ENCODE data around the gene FADD. TPM values are rescaled to one million over a fixed set of nuclear protein-coding genes. Genes with fewer than 3 reads are reported as not detected.

FADD gene
- total and polyA plus RNA-seq, 11 donors: 8.5 to 24.4 (median 10.2) TPM

DNA sequence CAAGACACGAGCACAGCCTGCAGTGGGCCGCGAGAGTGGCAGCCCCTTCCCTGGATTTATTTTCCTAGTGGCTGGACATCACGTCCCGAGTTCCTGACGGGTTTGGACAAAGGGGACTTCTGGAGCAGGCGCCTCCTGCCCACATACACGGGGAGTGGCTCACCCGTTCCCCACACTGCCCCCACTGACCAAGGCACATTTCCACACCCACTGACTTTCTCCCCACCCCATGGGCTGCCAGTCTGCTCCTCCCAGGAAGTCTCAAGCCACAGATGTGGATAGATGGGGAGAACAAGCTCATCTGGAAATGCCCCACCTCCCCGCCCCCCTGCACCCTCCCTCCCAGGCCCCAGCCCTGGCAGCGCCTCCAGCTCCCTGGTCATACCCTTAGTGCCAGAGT lies 34.0 kb upstream of the FADD start:
- H3K9me3 ChIP-seq: no peaks in the 10 kb centered on the region
- no peaks in the 10 kb centered on the region for H3K27me3 ChIP-seq
- intact Hi-C loops (cut with DNase I): no loop called here
- H3K36me3 ChIP-seq: peaks cover 0 to 76% (median 4%) of the 10 kb centered on the region in 9 donors
- DNase-seq: no peak
- H3K4me1 ChIP-seq: no peaks in the 10 kb centered on the region
- H3K27ac ChIP-seq: no peak overlapping the region
- H3K4me3 ChIP-seq: no peak overlapping the region
- no peak for ATAC-seq
- no peak for TF ChIP-seq POLR2A (IDR thresholded peaks at IDR 0.05)
- no peak for TF ChIP-seq CTCF (IDR thresholded peaks at IDR 0.05)
- 69 to 85% (median 74%) methylated on average over 9 to 11 of the region's 11 CpGs for WGBS, 4 donors

DNA sequence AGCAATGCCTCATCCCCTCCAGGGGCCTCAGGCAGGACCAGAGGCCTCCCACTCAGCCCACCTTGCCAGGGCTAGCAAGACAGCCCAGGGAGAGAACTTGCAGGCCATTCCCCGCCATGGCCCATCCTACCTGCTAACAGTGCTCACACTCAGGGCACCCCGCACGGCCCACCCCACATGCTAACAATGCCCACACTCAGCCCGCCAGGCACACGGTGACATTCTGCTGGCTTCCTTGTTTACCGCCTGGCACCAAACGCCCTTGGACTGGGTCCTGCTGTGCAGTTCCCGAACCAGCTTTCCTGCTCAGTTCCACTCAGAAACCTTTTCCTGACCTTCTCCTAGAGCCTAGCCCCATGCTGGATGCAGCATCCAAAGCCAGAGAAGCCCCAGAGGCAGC lies 33.5 kb upstream of the FADD start:
- H3K4me3 ChIP-seq: no peak overlapping the region
- no peak for ATAC-seq
- TF ChIP-seq POLR2A (IDR thresholded peaks at IDR 0.05): no peak
- TF ChIP-seq CTCF (IDR thresholded peaks at IDR 0.05): no peak
- intact Hi-C loops (cut with DNase I): no loop called here
- H3K27me3 ChIP-seq: no peaks in the 10 kb centered on the region
- 88 to 100% (median 92%) methylated on average over 8 of the region's 8 CpGs for WGBS, 4 donors
- no peak for DNase-seq
- no peak overlapping the region for H3K27ac ChIP-seq
- H3K36me3 ChIP-seq: peaks cover 0 to 73% (median 4%) of the 10 kb centered on the region in 9 donors
- H3K4me1 ChIP-seq: no peaks in the 10 kb centered on the region
- H3K9me3 ChIP-seq: no peaks in the 10 kb centered on the region

DNA sequence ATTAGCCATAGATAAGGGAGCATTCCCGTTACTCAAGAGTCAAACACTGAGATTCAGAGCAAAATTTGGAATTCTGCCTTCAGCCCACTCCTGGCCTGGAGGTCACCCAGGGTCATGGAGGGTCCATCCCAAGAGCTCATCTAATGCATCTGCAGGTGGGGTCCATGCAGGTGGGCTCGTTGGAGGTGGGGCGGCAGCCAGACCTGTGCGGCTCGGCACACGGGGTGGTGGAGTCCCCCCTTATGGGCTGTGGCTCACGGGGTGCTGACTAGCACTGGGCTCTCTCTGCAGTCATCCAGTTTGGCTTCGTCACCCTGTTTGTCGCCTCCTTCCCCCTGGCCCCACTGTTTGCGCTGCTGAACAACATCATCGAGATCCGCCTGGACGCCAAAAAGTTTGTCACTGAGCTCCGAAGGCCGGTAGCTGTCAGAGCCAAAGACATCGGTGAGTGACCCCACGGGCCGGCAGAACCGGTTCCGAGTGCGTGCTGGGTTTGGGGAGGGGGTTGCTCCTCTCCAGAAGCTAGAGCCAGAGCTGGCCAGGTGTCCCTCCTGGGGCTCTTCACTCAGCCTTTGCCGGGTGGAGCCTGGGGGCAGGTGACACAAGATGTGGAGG lies 32.4 kb upstream of the FADD start:
- ATAC-seq: no peak
- H3K27me3 ChIP-seq: no peaks in the 10 kb centered on the region
- no peak for DNase-seq
- intact Hi-C loops (cut with DNase I): no loop called here
- H3K4me3 ChIP-seq: no peak overlapping the region
- no peak for TF ChIP-seq CTCF (IDR thresholded peaks at IDR 0.05)
- H3K36me3 ChIP-seq: peaks cover 0 to 75% (median 4%) of the 10 kb centered on the region in 9 donors
- no peaks in the 10 kb centered on the region for H3K9me3 ChIP-seq
- H3K27ac ChIP-seq: no peak overlapping the region
- no peaks in the 10 kb centered on the region for H3K4me1 ChIP-seq
- WGBS, 4 donors: 88 to 91% (median 90%) methylated on average over 22 of the region's 22 CpGs

DNA sequence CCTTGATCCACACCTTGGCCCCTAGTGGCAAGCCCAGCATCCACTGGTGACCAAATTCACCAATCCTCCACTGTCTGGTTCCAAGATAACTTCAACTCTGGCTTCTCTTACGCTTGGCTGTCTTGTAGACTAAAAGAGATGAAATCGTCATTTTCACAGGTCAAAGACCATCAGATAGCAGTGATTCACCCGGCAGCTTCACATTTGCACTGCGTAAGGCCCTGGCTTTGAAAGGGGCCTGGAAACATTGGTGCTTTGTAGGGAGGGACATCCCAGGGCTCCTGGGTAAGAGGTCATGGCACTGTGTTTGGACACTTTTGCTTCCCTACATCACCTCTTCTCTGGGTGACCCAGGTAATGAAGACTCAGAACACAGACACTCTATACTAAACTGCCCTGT lies 30.1 kb upstream of the FADD start:
- 77 to 85% (median 79%) methylated on average over 4 of the region's 4 CpGs for WGBS, 4 donors
- no peak for ATAC-seq
- intact Hi-C loops (cut with DNase I): no loop called here
- H3K4me3 ChIP-seq: no peak overlapping the region
- DNase-seq: no peak
- no peak for TF ChIP-seq POLR2A (IDR thresholded peaks at IDR 0.05)
- TF ChIP-seq CTCF (IDR thresholded peaks at IDR 0.05): no peak
- H3K9me3 ChIP-seq: no peaks in the 10 kb centered on the region
- H3K36me3 ChIP-seq: peaks cover 0 to 54% (median 0%) of the 10 kb centered on the region in 9 donors
- no peak overlapping the region for H3K27ac ChIP-seq
- H3K4me1 ChIP-seq: no peaks in the 10 kb centered on the region
- no peaks in the 10 kb centered on the region for H3K27me3 ChIP-seq
